Bronchial epithelial cell (primary cell): Measurements from ENCODE around the gene CDC26. TPM values are rescaled to one million over a fixed set of nuclear protein-coding genes. Genes with fewer than 3 reads are reported as not detected.

ENCODE experiments used
- DNase-seq: peaks from one replicate; pipeline ENCODE4 v3.0.0-alpha.2; 2010; ENCODE audit warnings: low read depth
- FAIRE-seq: peaks from 2 replicates; lab custom pipeline; 2011; peaks lifted over from hg19 to GRCh38; lab: Jason Lieb, UNC
- H3K27me3 ChIP-seq: 2 replicates; pipeline ENCODE4 v1.5.1; 2011; ENCODE audit warnings: low read length; ENCODE audit not compliant: control insufficient read depth, insufficient read depth
- H3K36me3 ChIP-seq: 2 replicates; pipeline ENCODE4 v1.5.1; 2011; ENCODE audit warnings: low read length; ENCODE audit not compliant: control insufficient read depth, insufficient read depth
- H3K4me3 ChIP-seq: 2 replicates; pipeline ENCODE4 v1.5.1; 2011; ENCODE audit warnings: mild to moderate bottlenecking, low read depth, low read length, control low read depth
- total RNA-seq: library from RNA; depleted of rRNA; stranded (reverse); fragments of >200 nt; gene quantifications from 2 replicates; pipeline ENCODE4 v1.2.1, GENCODE V29; 2014
- TF ChIP-seq, protein P1 (sequence below): IDR thresholded peaks from 2 replicates; pipeline ENCODE4 v1.5.1; 2011; ENCODE audit warnings: mild to moderate bottlenecking, moderate library complexity, low read length, control low read depth, inconsistent platforms; ENCODE audit not compliant: insufficient read depth, severe bottlenecking

CDC26 gene
- total RNA-seq, 1 donor from 2014 or later = 24.7 TPM

DNA sequence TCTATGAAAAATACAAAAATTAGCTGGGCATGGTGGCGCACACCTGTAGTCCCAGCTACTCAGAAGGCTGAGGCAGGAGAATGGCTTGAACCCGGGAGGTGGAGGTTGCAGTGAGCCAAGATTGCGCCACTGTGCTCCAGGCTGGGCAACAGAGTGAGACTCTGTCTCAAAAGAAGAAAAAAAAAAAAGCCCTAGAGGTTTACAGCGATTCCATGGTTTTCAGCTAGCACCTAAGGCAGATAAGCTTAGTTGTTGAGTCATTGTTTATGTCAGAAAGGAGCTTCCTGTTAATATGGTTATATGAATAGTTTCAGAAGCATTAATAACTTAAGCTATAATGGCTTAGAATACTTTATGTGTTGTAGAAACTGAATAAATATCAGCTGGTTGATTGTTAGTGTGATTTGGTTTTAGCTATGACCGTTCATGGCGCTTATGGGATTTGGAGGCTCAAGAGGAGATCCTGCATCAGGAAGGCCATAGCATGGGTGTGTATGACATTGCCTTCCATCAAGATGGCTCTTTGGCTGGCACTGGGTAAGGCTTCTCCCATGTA lies 14.8 kb upstream of the CDC26 start:
- FAIRE-seq = no peak
- no peak for DNase-seq
- TF ChIP-seq, protein P1, sequence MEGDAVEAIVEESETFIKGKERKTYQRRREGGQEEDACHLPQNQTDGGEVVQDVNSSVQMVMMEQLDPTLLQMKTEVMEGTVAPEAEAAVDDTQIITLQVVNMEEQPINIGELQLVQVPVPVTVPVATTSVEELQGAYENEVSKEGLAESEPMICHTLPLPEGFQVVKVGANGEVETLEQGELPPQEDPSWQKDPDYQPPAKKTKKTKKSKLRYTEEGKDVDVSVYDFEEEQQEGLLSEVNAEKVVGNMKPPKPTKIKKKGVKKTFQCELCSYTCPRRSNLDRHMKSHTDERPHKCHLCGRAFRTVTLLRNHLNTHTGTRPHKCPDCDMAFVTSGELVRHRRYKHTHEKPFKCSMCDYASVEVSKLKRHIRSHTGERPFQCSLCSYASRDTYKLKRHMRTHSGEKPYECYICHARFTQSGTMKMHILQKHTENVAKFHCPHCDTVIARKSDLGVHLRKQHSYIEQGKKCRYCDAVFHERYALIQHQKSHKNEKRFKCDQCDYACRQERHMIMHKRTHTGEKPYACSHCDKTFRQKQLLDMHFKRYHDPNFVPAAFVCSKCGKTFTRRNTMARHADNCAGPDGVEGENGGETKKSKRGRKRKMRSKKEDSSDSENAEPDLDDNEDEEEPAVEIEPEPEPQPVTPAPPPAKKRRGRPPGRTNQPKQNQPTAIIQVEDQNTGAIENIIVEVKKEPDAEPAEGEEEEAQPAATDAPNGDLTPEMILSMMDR = no peak
- Histone ChIP-seq H3K27me3 (no peaks in the 10 kb centered on the region), H3K36me3 (peaks cover 22% of the 10 kb centered on the region), H3K4me3 (no peak overlapping the region)

DNA sequence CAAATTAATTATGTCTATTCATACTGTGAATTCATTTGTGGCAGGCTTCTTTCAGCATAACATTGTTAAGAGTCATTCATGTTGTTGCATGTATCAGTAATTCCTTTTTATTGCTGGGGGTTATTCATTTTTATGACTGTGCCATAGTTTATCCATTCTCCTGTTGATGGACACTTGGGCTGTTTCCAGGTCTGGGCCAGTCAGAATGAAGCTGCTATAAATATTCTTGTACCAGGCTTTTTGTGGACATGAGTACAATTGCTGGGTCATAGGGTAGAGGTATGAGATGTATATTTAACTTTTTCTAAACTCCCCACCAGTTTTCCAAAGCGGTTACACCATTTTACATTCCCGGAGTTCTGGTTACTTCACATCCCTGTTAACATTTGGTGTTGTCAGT lies 13.7 kb upstream of the CDC26 start:
- no peak overlapping the region for H3K4me3 ChIP-seq
- peak; percentile 7 for DNase-seq
- TF ChIP-seq, protein P1 = no peak
- no peaks in the 10 kb centered on the region for H3K27me3 ChIP-seq
- no peak for FAIRE-seq
- peaks cover 22% of the 10 kb centered on the region for H3K36me3 ChIP-seq

DNA sequence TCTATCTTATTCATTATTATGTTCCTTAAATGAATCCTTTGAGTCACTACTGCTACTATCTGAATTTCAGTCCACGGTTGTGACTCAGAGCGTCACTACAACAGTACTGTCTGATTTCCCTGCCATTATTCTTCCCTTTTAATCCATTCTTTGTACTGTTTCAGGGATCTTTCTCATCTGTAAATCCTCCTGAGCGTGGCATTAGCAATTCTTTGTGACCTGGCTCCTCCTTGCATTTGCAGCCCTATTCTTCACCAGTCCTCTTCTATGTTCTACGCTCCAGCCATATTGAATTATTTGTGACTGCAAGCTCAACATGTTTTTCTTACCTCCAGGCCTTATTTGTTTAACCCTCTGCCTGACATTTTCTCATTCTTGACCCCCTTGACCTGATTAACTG lies 6.0 kb upstream of the CDC26 start:
- Histone ChIP-seq H3K27me3 (no peaks in the 10 kb centered on the region), H3K4me3 (no peak overlapping the region), H3K36me3 (peaks cover 20% of the 10 kb centered on the region)
- FAIRE-seq = no peak
- TF ChIP-seq, protein P1 = no peak
- no peak for DNase-seq

DNA sequence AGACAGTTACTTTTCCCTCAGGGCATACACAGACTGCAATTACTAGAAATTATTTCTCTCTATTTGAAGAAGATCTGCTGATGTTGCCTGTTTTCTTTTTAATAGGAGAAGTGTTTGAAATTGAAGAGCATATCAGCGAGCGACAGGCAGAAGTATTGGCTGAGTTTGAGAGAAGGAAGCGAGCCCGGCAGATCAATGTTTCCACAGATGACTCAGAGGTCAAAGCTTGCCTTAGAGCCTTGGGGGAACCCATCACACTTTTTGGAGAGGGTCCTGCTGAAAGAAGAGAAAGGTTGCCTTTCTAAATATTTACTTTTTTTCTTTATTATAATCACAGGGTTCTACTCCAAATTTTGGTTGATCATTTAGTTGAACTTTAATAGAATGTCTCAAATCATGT lies 3.5 kb upstream of the CDC26 start:
- FAIRE-seq (no peak), DNase-seq (no peak)
- Histone ChIP-seq H3K27me3 (no peaks in the 10 kb centered on the region), H3K4me3 (no peak overlapping the region), H3K36me3 (peaks cover 15% of the 10 kb centered on the region)
- TF ChIP-seq, protein P1 = no peak

DNA sequence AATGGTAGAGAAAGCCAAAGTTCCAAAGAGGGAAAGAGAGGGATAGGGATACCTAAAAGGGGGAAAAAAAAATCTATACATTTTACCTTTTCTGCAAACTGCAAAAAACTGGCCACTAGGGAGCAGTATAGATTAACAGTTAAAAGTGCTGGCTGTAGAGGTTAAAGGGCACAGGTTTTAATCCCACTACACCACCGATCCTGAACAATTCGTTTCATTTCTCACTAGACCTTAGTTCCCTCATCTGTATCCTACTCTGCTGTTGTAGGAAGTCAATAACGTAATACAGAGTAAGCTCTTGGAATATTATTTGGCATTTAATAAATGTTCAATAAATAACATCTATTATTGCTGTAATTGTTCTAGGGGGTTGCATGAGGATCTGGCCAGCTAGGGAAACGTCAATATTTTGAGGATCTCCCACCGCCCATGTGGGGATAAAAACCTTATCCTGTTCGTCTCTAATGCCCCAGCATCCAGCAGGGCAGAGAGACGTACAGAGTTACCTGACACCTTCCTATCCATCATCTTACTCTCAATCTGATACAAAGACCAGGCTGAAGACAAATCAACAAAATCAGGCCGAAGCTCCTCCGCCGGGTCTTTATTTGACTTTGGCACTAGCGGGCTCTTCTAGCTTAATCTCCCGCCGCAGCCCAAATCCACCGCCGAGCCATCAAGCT lies 757 bp downstream of the CDC26 start:
- H3K27me3 ChIP-seq = no peaks in the 10 kb centered on the region
- FAIRE-seq (no peak), DNase-seq (peak; percentile 67)
- peak overlapping the region; percentile 85 for H3K4me3 ChIP-seq
- peaks cover 17% of the 10 kb centered on the region for H3K36me3 ChIP-seq
- TF ChIP-seq, protein P1 = peak; percentile 61
